Measurements from ENCODE around the gene RRAS2. TPM values are rescaled to one million over a fixed set of nuclear protein-coding genes. Genes with fewer than 3 reads are reported as not detected.

Gene RRAS2
- total RNA-seq, 1 donor from 2014 or later: 47.1 TPM

GRCh38 chr11:14384338-14384737, 25.4 kb upstream of the RRAS2 start:
- no peaks in the 10 kb centered on the region for H3K27me3 ChIP-seq
- TF ChIP-seq, protein P1, sequence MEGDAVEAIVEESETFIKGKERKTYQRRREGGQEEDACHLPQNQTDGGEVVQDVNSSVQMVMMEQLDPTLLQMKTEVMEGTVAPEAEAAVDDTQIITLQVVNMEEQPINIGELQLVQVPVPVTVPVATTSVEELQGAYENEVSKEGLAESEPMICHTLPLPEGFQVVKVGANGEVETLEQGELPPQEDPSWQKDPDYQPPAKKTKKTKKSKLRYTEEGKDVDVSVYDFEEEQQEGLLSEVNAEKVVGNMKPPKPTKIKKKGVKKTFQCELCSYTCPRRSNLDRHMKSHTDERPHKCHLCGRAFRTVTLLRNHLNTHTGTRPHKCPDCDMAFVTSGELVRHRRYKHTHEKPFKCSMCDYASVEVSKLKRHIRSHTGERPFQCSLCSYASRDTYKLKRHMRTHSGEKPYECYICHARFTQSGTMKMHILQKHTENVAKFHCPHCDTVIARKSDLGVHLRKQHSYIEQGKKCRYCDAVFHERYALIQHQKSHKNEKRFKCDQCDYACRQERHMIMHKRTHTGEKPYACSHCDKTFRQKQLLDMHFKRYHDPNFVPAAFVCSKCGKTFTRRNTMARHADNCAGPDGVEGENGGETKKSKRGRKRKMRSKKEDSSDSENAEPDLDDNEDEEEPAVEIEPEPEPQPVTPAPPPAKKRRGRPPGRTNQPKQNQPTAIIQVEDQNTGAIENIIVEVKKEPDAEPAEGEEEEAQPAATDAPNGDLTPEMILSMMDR (IDR thresholded peaks at IDR 0.05): no peak
- no peak for DNase-seq
- no peak overlapping the region for H3K4me3 ChIP-seq
- H3K27ac ChIP-seq: no peak overlapping the region
- no peak for ATAC-seq
- no peaks in the 10 kb centered on the region for H3K36me3 ChIP-seq
- peaks cover 9% of the 10 kb centered on the region for H3K4me1 ChIP-seq
- no peaks in the 10 kb centered on the region for H3K9me3 ChIP-seq
- intact Hi-C loops (cut with DNase I): no loop called here

- Histone ChIP-seq H3K4me3 (no peak overlapping the region), H3K4me1 (peaks cover 9% of the 10 kb centered on the region), H3K27ac (no peak overlapping the region), H3K9me3 (no peaks in the 10 kb centered on the region), H3K36me3 (no peaks in the 10 kb centered on the region), H3K27me3 (no peaks in the 10 kb centered on the region)
- TF ChIP-seq, protein P1 (IDR thresholded peaks at IDR 0.05): no peak
- DNase-seq (no peak), ATAC-seq (no peak)
- intact Hi-C loops (cut with DNase I): no loop called here
Measured at GRCh38 chr11:14381968-14382367, 23.0 kb upstream of the RRAS2 start.

GRCh38 chr11:14380947-14381561, 22.1 kb upstream of the RRAS2 start:
- ATAC-seq (peak; percentile 95), DNase-seq (peak; percentile 90)
- peak overlapping the region; percentile 66 for H3K4me3 ChIP-seq
- TF ChIP-seq, protein P1 (IDR thresholded peaks at IDR 0.05): no peak
- H3K9me3 ChIP-seq: no peaks in the 10 kb centered on the region
- H3K36me3 ChIP-seq: no peaks in the 10 kb centered on the region
- intact Hi-C loops (cut with DNase I): no loop called here
- H3K27me3 ChIP-seq: no peaks in the 10 kb centered on the region
- peak overlapping the region; percentile 88 for H3K27ac ChIP-seq
- peaks cover 9% of the 10 kb centered on the region for H3K4me1 ChIP-seq

GRCh38 chr11:14380125-14380936, 21.3 kb upstream of the RRAS2 start:
- no peak for ATAC-seq
- intact Hi-C loops (cut with DNase I): no loop called here

GRCh38 chr11:14378171-14378570, 19.2 kb upstream of the RRAS2 start:
- TF ChIP-seq, protein P1 (IDR thresholded peaks at IDR 0.05): no peak
- peaks cover 9% of the 10 kb centered on the region for H3K4me1 ChIP-seq
- ATAC-seq: no peak
- no peaks in the 10 kb centered on the region for H3K9me3 ChIP-seq
- no peak for DNase-seq
- H3K4me3 ChIP-seq: no peak overlapping the region
- intact Hi-C loops (cut with DNase I): no loop called here
- H3K36me3 ChIP-seq: no peaks in the 10 kb centered on the region
- H3K27me3 ChIP-seq: no peaks in the 10 kb centered on the region
- H3K27ac ChIP-seq: no peak overlapping the region

More at GRCh38 chr11:14380125-14380936, 21.3 kb upstream of the RRAS2 start:
- DNase-seq: no peak
- Histone ChIP-seq H3K36me3 (no peaks in the 10 kb centered on the region), H3K4me1 (peaks cover 9% of the 10 kb centered on the region), H3K9me3 (no peaks in the 10 kb centered on the region), H3K27ac (peak overlapping the region; percentile 88), H3K4me3 (peak overlapping the region; percentile 66), H3K27me3 (no peaks in the 10 kb centered on the region)
- TF ChIP-seq, protein P1 (IDR thresholded peaks at IDR 0.05): no peak

All from upper lobe of right lung (tissue), 1 donor.